Thoracic aorta (tissue), 2 donors: ENCODE data around the gene ARHGAP24. TPM values are rescaled to one million over a fixed set of nuclear protein-coding genes. Genes with fewer than 3 reads are reported as not detected.
"Not testable (repeated sequence)": the region's sequence is repeated elsewhere in the genome, so short reads cannot be mapped to it uniquely, and the experiment has no call there.

Source experiments
- ATAC-seq: fragments of 150-250 bp; one replicate; pipeline ENCODE4 v1.8.0; 2017; ENCODE audit warnings: low read depth; ENCODE audit not compliant: insufficient number of reproducible peaks, low FRiP score
- DNase-seq: peaks from one replicate; pipeline ENCODE4 v3.0.0-alpha.2; 2020; ENCODE audit warnings: low spot score
- H3K27ac ChIP-seq, 2 donors: fragments of 200-600 bp; sonication (generic); 1 replicate in 1 of 2; 2 replicates in 1 of 2; pipeline ENCODE4 v1.5.1; 2016; ENCODE audit warnings: mild to moderate bottlenecking in 2 of 2, moderate library complexity in 2 of 2
- H3K27me3 ChIP-seq: fragments of 200-600 bp; sonication (generic); replicated peaks from 2 replicates; pipeline ENCODE4 v1.6.0; 2016; ENCODE audit warnings: mild to moderate bottlenecking; ENCODE audit not compliant: insufficient read depth
- H3K36me3 ChIP-seq: fragments of 200-600 bp; sonication (generic); one replicate; pipeline ENCODE4 v1.5.1; 2016
- H3K4me1 ChIP-seq, 2 donors: fragments of 200-600 bp; sonication (generic); 1 replicate in 1 of 2; 2 replicates in 1 of 2; pipeline versions ENCODE4 v1.5.1 to v1.6.0; 2016; ENCODE audit warnings: low read depth in 2 of 2, mild to moderate bottlenecking in 1 of 2; ENCODE audit not compliant: control insufficient read depth in 1 of 2
- H3K4me3 ChIP-seq: fragments of 200-600 bp; sonication (generic); 2 replicates; pipeline ENCODE4 v1.5.1; 2016; ENCODE audit warnings: mild to moderate bottlenecking
- H3K9me3 ChIP-seq: fragments of 200-600 bp; sonication (generic); 2 replicates; pipeline ENCODE4 v1.5.1; 2016
- CTCF ChIP-seq: fragments of 200-600 bp; sonication (generic); IDR thresholded peaks from one replicate; pipeline ENCODE4 v1.5.1; 2019; ENCODE audit warnings: antibody characterized with exemption
- total RNA-seq, 2 donors: library from RNA; depleted of rRNA; stranded (reverse); fragments of >200 nt; gene quantifications; one replicate each; pipeline versions ENCODE4 v1.1.0 to v1.2.3, GENCODE V29; 2016

The ARHGAP24 gene
- total RNA-seq, 2 donors from 2014 or later: 30.1 to 43.6 TPM

GRCh38 chr4:85510632-85510984 is 35.7 kb downstream of the ARHGAP24 start:
- Histone ChIP-seq H3K4me1 (no peaks in the 10 kb centered on the region), H3K27ac (no peak overlapping the region), H3K4me3 (no peak overlapping the region), H3K27me3 (no peaks in the 10 kb centered on the region), H3K9me3 (no peaks in the 10 kb centered on the region), H3K36me3 (no peaks in the 10 kb centered on the region)
- no peak for TF ChIP-seq CTCF
- ATAC-seq (no peak), DNase-seq (no peak)

- DNase-seq: no peak
Measured at GRCh38 chr4:85512446-85513205, 37.7 kb downstream of the ARHGAP24 start.

GRCh38 chr4:85514117-85514516 is 39.2 kb downstream of the ARHGAP24 start:
- Histone ChIP-seq H3K36me3 (no peaks in the 10 kb centered on the region), H3K4me1 (no peaks in the 10 kb centered on the region), H3K9me3 (no peaks in the 10 kb centered on the region), H3K27me3 (no peaks in the 10 kb centered on the region), H3K4me3 (peak overlapping the region; percentile 45), H3K27ac (no peak overlapping the region)
- no peak for DNase-seq
- no peak for ATAC-seq
- TF ChIP-seq CTCF: no peak

More at GRCh38 chr4:85512446-85513205, 37.7 kb downstream of the ARHGAP24 start:
- no peak for ATAC-seq
- Histone ChIP-seq H3K4me1 (no peaks in the 10 kb centered on the region), H3K9me3 (no peaks in the 10 kb centered on the region), H3K27ac (no peak overlapping the region), H3K36me3 (no peaks in the 10 kb centered on the region), H3K27me3 (no peaks in the 10 kb centered on the region), H3K4me3 (no peak overlapping the region)
- no peak for TF ChIP-seq CTCF

- no peak for TF ChIP-seq CTCF
- Histone ChIP-seq H3K4me1 (no peaks in the 10 kb centered on the region), H3K27ac (no peak overlapping the region), H3K4me3 (no peak overlapping the region), H3K27me3 (no peaks in the 10 kb centered on the region), H3K36me3 (no peaks in the 10 kb centered on the region), H3K9me3 (no peaks in the 10 kb centered on the region)
- ATAC-seq: no peak
- DNase-seq: no peak
Measured at GRCh38 chr4:85514783-85515182, 39.8 kb downstream of the ARHGAP24 start.

- no peaks in the 10 kb centered on the region for H3K36me3 ChIP-seq
- no peaks in the 10 kb centered on the region for H3K9me3 ChIP-seq
- no peaks in the 10 kb centered on the region for H3K4me1 ChIP-seq
- H3K27me3 ChIP-seq: no peaks in the 10 kb centered on the region
- ATAC-seq (no peak), DNase-seq (no peak)
- no peak overlapping the region for H3K4me3 ChIP-seq
- no peak overlapping the region for H3K27ac ChIP-seq
- TF ChIP-seq CTCF: no peak
Measured at GRCh38 chr4:85515701-85516100, 40.8 kb downstream of the ARHGAP24 start.

- H3K9me3 ChIP-seq, ATAC-seq, H3K27ac ChIP-seq, H3K36me3 ChIP-seq, H3K27me3 ChIP-seq, H3K4me3 ChIP-seq, H3K4me1 ChIP-seq, DNase-seq: not testable (repeated sequence)
Measured at GRCh38 chr4:85518526-85518925, 43.6 kb downstream of the ARHGAP24 start.
